HG03571 (cell line): ENCODE measurements around the gene ENPP4.
"Not testable (repeated sequence)": the region's sequence is repeated elsewhere in the genome, so short reads cannot be mapped to it uniquely, and the experiment has no call there.

ENCODE experiments used
- ATAC-seq: cut with Tn5 transposase; IDR thresholded peaks from one replicate; pipeline ENCODE4 v1.9.1; 2021; ENCODE audit not compliant: unreplicated experiment

ENPP4 gene, protein sequence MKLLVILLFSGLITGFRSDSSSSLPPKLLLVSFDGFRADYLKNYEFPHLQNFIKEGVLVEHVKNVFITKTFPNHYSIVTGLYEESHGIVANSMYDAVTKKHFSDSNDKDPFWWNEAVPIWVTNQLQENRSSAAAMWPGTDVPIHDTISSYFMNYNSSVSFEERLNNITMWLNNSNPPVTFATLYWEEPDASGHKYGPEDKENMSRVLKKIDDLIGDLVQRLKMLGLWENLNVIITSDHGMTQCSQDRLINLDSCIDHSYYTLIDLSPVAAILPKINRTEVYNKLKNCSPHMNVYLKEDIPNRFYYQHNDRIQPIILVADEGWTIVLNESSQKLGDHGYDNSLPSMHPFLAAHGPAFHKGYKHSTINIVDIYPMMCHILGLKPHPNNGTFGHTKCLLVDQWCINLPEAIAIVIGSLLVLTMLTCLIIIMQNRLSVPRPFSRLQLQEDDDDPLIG

DNA sequence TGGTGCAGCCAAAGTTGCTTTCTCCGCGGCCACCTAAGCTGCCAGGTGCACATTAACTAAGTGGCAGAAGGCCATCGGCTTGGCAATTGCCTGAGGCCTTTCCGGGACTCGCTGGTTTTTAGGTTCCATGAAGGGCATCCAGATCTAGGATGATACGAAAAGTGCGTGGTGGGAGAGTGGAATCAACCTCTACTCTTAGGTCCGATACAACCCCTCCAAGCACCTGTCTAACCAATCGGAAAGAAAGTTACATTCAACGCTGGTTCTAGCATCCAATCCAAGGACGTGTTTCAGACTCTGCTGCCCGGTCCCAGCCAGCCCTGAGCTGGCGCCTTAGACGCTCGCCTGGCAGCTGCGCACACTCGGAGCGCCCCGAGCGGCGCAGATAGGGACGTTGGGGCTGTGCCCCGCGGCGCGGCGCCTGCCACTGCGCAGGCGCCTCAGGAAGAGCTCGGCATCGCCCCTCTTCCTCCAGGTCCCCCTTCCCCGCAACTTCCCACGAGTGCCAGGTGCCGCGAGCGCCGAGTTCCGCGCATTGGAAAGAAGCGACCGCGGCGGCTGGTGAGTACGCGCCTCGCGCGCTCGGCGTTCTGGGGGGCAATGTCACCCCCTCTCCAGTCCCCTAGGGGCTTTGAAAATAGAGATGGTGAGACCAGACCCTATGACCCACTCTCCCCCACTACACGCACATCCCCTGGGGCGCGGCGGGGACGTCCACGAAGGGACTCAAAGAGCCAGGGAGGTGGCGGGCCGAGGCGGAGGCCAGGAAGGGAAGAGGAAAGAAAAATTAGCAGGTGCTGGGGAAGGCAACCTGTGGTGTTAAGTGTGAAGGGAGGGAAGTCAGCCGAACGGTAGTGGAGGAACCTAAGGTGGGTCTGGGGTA, at the start of gene ENPP4:
Gene ENPP4, plus strand, starts transcription at position 361 of the 883 bp plus-strand sequence. CDS start 9,595 bp downstream, outside the sequence.
- peak; percentile 98 for ATAC-seq

- no peak for ATAC-seq
These were observed 49.7 kb upstream of the ENPP4 start for GRCh38 chr6:46080111-46080510.

DNA sequence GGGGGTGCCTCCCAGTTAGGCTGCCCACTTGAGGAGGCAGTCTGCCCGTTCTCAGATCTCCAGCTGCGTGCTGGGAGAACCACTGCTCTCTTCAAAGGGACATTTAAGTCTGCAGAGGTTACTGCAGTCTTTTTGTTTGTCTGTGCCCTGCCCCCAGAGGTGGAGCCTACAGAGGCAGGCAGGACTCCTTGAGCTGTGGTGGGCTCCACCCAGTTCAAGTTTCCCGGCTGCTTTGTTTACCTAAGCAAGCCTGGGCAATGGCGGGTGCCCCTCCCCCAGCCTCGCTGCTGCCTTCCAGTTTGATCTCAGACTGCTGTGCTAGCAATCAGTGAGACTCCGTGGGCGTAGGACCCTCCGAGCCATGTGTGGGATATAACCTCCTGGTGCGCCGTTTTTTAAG, 44.1 kb upstream of the ENPP4 start:
- not testable (repeated sequence) for ATAC-seq

DNA sequence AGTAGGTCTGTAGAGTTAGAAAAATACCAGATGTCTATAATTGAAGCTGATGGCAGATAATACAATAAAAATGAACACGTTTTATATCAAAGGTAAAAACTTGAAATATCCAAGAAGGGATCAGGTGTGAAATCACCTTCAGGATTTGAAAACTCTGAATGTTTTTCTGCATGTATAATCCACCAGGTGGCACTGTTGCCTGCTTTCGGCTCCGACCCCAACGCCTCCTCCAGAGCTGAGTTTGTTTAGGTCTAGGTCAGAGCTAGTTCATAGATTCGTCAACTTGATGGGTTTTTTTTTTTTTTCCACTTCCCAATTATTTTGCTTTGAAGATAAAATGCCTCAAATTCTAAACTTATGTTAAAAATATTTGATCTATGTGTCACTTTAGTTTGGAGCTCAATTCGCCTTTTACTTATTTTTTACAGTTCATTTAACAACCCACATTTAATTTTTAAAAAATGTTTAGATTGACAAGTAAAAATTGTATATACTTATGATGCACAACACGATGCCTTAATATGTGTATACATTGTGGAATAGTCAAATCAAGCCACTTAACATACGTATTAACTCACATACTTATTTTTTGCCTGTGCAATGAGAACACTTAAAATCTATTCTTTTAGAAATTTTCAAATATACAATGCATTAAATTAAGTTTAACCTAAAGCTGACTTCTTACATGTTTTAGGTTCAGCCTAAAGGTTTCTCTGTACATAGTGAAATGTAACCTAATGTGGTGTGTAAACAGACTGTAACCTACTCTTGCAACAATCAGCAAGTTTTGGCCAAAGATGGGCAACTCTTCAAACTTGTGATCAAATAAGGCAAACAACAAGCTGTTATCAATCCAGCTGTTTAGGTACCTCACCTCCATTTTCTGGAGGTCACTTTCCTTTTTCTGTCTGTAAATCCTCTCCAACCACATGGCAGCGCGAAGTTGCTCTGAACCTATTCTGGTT, 39.4 kb upstream of the ENPP4 start:
- ATAC-seq = no peak

DNA sequence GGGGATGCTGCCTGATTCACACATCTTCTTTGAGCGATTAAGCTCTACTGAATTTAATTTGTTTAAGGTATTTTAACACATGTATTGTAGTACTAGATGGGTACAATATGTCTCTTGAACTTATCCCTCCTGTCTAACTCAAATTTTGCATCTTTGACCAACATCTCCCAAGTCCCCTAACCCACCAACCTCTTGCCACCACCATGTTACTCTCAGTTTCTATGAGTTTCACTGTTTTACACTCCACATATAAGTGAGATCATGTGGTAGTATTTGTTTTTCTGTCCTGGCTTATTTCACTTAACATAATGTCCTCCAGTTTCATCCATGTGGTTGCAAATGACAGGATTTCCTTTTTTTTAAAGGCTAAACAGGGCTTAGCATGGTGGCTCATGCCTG, 38.7 kb upstream of the ENPP4 start:
- ATAC-seq = no peak

DNA sequence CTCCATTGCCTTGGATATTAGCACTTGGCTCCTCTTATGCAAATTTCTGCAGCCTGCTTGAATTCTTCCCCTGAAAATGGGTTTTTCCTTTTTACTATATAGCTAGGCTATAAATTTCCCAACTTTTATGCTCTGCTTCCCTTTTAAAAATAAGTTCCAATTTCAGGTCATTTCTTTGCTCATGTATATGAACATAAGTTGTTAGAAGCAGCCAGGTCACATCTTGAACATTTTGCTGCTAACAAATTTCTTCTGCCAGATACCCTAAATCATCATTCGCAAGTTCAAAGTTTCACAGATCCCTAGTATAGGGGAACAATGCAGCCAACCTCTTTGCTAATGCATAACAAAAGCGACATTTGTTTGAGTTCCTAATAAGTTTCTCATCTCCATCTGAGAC, 34.5 kb upstream of the ENPP4 start:
- ATAC-seq = no peak

DNA sequence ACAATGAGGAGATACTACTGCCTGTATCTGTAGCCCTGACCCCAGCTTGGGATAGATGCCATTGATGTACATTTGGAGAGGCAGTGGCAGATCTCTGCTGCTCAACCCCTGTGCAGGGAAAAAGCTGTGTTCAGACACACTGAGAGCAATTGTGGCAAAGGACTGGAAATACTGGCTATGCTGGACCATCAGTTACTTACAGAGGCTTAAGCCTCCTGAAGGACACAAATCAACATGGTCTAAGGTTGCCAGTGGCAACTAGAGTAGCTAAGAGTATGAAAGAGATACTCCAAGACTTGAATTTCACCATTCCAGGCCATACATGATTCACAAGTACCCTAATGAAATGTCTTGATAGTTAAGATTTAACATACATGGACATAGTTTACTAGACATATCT, 32.4 kb upstream of the ENPP4 start:
- no peak for ATAC-seq

DNA sequence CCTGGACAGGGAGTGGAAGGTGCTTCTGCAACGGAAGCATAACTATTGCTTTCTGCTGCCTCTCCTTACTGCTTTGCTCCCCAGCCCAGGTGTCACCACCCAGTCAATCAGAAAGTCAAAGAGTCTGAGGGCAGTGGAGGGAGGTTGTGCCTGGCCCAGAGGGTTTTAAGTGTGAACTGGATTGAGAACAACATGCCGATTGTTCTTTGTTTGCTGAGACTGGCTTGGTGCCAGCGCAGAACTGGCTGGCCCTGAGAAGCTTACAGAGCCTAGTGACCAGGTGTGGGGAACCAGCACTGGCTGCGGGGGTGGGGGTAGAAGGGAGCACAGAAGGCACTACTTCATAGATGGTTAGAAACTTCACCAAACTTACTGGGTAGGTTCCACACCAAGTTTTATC, 31.1 kb upstream of the ENPP4 start:
- no peak for ATAC-seq

- no peak for ATAC-seq
These were observed 29.8 kb upstream of the ENPP4 start for GRCh38 chr6:46099952-46100351.

- no peak for ATAC-seq
These were observed 27.7 kb upstream of the ENPP4 start for GRCh38 chr6:46102123-46102522.

GRCh38 chr6:46103441-46104115, 26.2 kb upstream of the ENPP4 start:
- ATAC-seq = no peak

DNA sequence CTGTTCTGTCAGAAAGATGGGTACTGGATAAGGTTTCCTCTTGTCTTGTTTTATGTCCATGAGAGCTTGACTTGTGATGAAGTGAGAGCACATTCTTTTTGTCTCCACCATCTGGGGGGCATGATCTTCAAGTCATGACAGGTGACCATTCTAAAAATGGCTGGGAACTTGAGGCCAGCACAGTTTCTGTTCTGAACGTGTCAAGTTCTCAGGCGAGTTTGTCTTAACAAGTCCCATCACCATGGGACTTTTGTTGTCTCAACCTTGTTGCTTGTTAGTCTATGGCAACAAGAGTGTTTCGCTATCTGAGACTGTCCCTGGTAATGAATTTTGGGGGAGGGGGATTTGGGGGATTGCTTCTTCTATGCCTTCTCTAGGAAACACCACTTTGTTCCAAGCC, 25.6 kb upstream of the ENPP4 start:
- ATAC-seq = no peak

GRCh38 chr6:46105568-46105967, 24.2 kb upstream of the ENPP4 start:
- ATAC-seq = no peak

GRCh38 chr6:46113370-46113769, 16.4 kb upstream of the ENPP4 start:
- no peak for ATAC-seq

GRCh38 chr6:46115634-46116033, 14.2 kb upstream of the ENPP4 start:
- no peak for ATAC-seq

DNA sequence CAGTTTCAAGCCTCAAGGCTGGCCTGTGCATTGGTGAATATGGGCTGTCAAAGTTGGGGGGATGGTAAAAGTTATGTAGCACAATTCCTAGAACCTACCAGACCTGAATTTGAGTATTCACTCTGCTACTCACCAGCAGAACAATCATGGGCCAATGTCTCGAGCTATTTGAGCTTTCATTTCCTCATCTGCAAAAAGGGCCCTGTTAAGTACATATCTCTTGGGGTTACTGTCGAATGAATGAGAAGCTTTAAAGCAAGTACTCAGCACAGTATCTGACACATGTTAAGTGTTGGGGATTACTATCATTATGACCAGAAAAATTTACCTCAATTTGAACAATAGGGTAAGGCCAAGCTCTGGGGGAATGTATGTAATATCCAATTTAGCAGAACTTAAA, 13.5 kb upstream of the ENPP4 start:
- ATAC-seq = no peak

GRCh38 chr6:46118157-46118556, 11.6 kb upstream of the ENPP4 start:
- ATAC-seq = no peak

DNA sequence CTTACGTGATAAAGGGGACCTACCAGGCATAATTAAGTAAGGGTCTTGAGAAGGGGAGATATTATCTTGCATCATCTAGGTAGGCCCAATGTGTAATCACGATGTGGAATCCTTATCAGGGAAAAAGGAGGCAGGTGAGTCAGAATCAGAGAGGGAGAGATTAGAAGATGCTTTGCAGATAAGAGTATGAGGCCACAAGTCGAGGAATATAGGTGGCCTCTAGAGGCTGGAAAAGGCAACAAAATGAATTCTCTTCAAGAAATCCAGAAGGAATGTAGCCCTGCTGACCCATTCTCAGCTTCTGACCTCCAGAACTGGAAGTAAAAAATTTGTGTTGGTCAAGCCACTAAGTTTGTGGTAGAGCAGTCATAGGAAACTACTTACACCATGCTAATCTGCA, 11.0 kb upstream of the ENPP4 start:
- ATAC-seq = no peak

GRCh38 chr6:46119679-46120078, 10.1 kb upstream of the ENPP4 start:
- ATAC-seq = not testable (repeated sequence)

DNA sequence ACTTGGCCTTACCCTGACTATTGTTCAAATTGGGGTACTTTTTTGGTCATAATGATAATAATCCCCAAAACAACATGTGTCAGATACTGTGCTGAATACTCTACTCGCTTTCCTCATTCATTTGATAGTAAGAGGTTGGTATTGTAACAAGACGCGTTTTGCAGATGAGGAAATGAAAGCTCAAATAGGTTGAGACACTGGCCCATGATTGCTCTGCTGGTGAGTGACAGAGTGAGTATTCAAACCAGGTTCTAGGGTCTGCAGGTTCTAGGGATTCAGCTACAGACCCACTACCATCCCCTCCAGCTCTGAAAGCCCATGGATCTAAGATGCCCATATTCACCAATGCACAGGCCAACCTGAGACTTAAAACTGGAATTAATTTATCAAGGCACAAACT, 1.3 kb upstream of the ENPP4 start:
- ATAC-seq = no peak
